Osteocyte (in vitro differentiated cells): ENCODE results near the gene ITGA1. TPM values are rescaled to one million over a fixed set of nuclear protein-coding genes. Genes with fewer than 3 reads are reported as not detected.
A peak's percentile ranks its signal among the peaks of the same experiment; 100 is the strongest.

Source experiments
- DNase-seq: peaks from one replicate; pipeline ENCODE4 v3.0.0; 2021; ENCODE audit warnings: mixed read lengths; ENCODE audit not compliant: unreplicated experiment; ENCODE audit errors: extremely low spot score
- H3K27ac Mint-ChIP-seq: one replicate; pipeline ENCODE4 v1.8.0; 2021; ENCODE audit warnings: mild to moderate bottlenecking, mixed read lengths; ENCODE audit not compliant: unreplicated experiment
- H3K27me3 Mint-ChIP-seq: one replicate; pipeline ENCODE4 v1.8.0; 2021; ENCODE audit warnings: mixed read lengths; ENCODE audit not compliant: unreplicated experiment
- H3K36me3 Mint-ChIP-seq: one replicate; pipeline ENCODE4 v1.8.0; 2021; ENCODE audit warnings: mixed read lengths; ENCODE audit not compliant: unreplicated experiment
- H3K4me1 Mint-ChIP-seq: one replicate; pipeline ENCODE4 v1.8.0; 2021; ENCODE audit warnings: mixed read lengths; ENCODE audit not compliant: unreplicated experiment
- H3K4me3 Mint-ChIP-seq: one replicate; pipeline ENCODE4 v1.8.0; 2021; ENCODE audit warnings: mild to moderate bottlenecking, moderate library complexity, mixed read lengths; ENCODE audit not compliant: unreplicated experiment
- H3K9me3 Mint-ChIP-seq: one replicate; pipeline ENCODE4 v1.8.0; 2021; ENCODE audit warnings: mixed read lengths; ENCODE audit not compliant: unreplicated experiment
- total RNA-seq: library from RNA; stranded (reverse); gene quantifications from 2 replicates; pipeline ENCODE4 v1.2.1, GENCODE V29; 2021
- TF ChIP-seq, protein P1 (sequence below): fragments of 200-600 bp; sonication (generic); IDR thresholded peaks from 2 replicates; pipeline ENCODE4 v1.5.0; 2021; ENCODE audit warnings: antibody characterized with exemption, mild to moderate bottlenecking, moderate library complexity

ITGA1 gene
- total RNA-seq, 1 donor from 2014 or later: 150 TPM

GRCh38 chr5:52754051-52754450 lies 33.7 kb upstream of the ITGA1 start:
- H3K27me3 Mint-ChIP-seq: no peaks in the 10 kb centered on the region
- peaks cover 31% of the 10 kb centered on the region for H3K4me1 Mint-ChIP-seq
- no peaks in the 10 kb centered on the region for H3K36me3 Mint-ChIP-seq
- no peak overlapping the region for H3K27ac Mint-ChIP-seq
- TF ChIP-seq, protein P1, sequence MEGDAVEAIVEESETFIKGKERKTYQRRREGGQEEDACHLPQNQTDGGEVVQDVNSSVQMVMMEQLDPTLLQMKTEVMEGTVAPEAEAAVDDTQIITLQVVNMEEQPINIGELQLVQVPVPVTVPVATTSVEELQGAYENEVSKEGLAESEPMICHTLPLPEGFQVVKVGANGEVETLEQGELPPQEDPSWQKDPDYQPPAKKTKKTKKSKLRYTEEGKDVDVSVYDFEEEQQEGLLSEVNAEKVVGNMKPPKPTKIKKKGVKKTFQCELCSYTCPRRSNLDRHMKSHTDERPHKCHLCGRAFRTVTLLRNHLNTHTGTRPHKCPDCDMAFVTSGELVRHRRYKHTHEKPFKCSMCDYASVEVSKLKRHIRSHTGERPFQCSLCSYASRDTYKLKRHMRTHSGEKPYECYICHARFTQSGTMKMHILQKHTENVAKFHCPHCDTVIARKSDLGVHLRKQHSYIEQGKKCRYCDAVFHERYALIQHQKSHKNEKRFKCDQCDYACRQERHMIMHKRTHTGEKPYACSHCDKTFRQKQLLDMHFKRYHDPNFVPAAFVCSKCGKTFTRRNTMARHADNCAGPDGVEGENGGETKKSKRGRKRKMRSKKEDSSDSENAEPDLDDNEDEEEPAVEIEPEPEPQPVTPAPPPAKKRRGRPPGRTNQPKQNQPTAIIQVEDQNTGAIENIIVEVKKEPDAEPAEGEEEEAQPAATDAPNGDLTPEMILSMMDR: no peak
- no peak for DNase-seq
- H3K4me3 Mint-ChIP-seq: no peak overlapping the region
- H3K9me3 Mint-ChIP-seq: no peaks in the 10 kb centered on the region

- Mint-ChIP-seq H3K27me3 (no peaks in the 10 kb centered on the region), H3K27ac (peak overlapping the region; percentile 66), H3K4me1 (peaks cover 49% of the 10 kb centered on the region), H3K9me3 (no peaks in the 10 kb centered on the region), H3K4me3 (no peak overlapping the region), H3K36me3 (no peaks in the 10 kb centered on the region)
- TF ChIP-seq, protein P1: no peak
- DNase-seq: no peak
Measured at GRCh38 chr5:52757527-52757926, 30.2 kb upstream of the ITGA1 start.

GRCh38 chr5:52758014-52758413 lies 29.7 kb upstream of the ITGA1 start:
- Mint-ChIP-seq H3K4me3 (no peak overlapping the region), H3K36me3 (no peaks in the 10 kb centered on the region), H3K9me3 (no peaks in the 10 kb centered on the region), H3K27me3 (no peaks in the 10 kb centered on the region), H3K27ac (peak overlapping the region; percentile 66), H3K4me1 (peaks cover 51% of the 10 kb centered on the region)
- TF ChIP-seq, protein P1: no peak
- no peak for DNase-seq

DNA sequence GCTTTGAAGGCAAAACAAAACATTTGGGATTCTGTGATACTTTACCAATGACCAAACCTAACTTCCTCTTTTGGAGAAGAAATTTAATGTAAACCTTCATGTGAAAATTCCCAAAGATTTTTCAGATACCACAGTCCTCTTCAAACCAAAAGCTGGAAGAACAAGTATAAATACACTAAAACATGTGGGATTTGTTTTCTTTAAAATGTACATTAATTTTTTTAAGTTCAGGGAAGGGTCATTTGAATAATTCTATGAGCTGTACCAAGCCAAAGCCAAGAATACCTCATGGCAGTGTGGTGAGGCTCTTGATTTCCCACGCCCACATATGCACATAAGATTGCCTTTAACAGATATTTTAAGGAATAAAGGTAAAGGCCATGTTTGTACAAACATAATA lies 28.4 kb upstream of the ITGA1 start:
- peak overlapping the region; percentile 77 for H3K27ac Mint-ChIP-seq
- TF ChIP-seq, protein P1: no peak
- no peak for DNase-seq
- H3K9me3 Mint-ChIP-seq: no peaks in the 10 kb centered on the region
- H3K36me3 Mint-ChIP-seq: no peaks in the 10 kb centered on the region
- H3K27me3 Mint-ChIP-seq: no peaks in the 10 kb centered on the region
- no peak overlapping the region for H3K4me3 Mint-ChIP-seq
- peaks cover 51% of the 10 kb centered on the region for H3K4me1 Mint-ChIP-seq

- Mint-ChIP-seq H3K9me3 (no peaks in the 10 kb centered on the region), H3K4me1 (peaks cover 51% of the 10 kb centered on the region)
Measured at GRCh38 chr5:52760695-52761366, 26.9 kb upstream of the ITGA1 start.

More at GRCh38 chr5:52760695-52761366, 26.9 kb upstream of the ITGA1 start:
- Mint-ChIP-seq H3K27me3 (no peaks in the 10 kb centered on the region), H3K4me3 (no peak overlapping the region), H3K36me3 (no peaks in the 10 kb centered on the region), H3K27ac (no peak overlapping the region)
- TF ChIP-seq, protein P1: no peak
- no peak for DNase-seq
